Heart left ventricle (tissue), 13 donors: ENCODE results near the gene DCUN1D3.

ENCODE experiments used
- CTCF ChIP-seq, 12 donors: fragments of 200-600 bp; sonication (generic) in 4 of 12; IDR thresholded peaks; one replicate each; pipeline versions ENCODE4 v1.5.0 to v1.8.0; 2018 to 2022; ENCODE audit warnings: antibody characterized with exemption in 12 of 12, mild to moderate bottlenecking in 5 of 12
- POLR2A ChIP-seq, 2 donors: fragments of 450-650 bp; IDR thresholded peaks; one replicate each; pipeline ENCODE4 v1.6.1; 2017; ENCODE audit warnings: antibody characterized with exemption in 2 of 2, mild to moderate bottlenecking in 2 of 2, moderate library complexity in 2 of 2
- donor health status: ischemic (EF 13 %, LVEDD 7.1; RV severe dilation, severe dysfunction).
- donor health status: DM: no; HTN: yes; CAD: no.
- donor health status: DM: no; HTN: no; CAD: no.
- donor health status: ischemic (EF 25% LVEDD 6.9; RV normal size, moderate dysfunction).
- donor health status: ischemic (EF 25% LVEDD 5.7; RV mildly dilated, moderate dysfunction).
- donor health status: ischemic (EF 35%, LVEDD 5.7; RV mildly dilated, moderate dysfunction).
- donor health status: nonischemic (EF 11% LVEDD 7.7; RV severe dilation, severe dysfunction).
- donor health status: DM: yes; HTN: yes; CAD: no.
- donor health status: PGD.
- donor health status: ischemic (EF 29% LVEDD 5.4; RV normal size, mild dysfunction).
- donor health status: nonischemic (EF 23%, LVEDD 6.1; RV moderate dilation, normal function).

- TF ChIP-seq CTCF (IDR thresholded peaks at IDR 0.05), result no peak
- TF ChIP-seq POLR2A (IDR thresholded peaks at IDR 0.05), result no peak
Observed at GRCh38 chr16:20899071-20899470, 1.1 kb downstream of the DCUN1D3 start.
